ENCODE data around the gene RNF227. TPM values are rescaled to one million over a fixed set of nuclear protein-coding genes. Genes with fewer than 3 reads are reported as not detected.
A peak's percentile ranks its signal among the peaks of the same experiment; 100 is the strongest.

RNF227 gene
- total and polyA plus RNA-seq, 8 donors, result 1.0 to 9.3 (median 3.4) TPM; not detected in 1

DNA sequence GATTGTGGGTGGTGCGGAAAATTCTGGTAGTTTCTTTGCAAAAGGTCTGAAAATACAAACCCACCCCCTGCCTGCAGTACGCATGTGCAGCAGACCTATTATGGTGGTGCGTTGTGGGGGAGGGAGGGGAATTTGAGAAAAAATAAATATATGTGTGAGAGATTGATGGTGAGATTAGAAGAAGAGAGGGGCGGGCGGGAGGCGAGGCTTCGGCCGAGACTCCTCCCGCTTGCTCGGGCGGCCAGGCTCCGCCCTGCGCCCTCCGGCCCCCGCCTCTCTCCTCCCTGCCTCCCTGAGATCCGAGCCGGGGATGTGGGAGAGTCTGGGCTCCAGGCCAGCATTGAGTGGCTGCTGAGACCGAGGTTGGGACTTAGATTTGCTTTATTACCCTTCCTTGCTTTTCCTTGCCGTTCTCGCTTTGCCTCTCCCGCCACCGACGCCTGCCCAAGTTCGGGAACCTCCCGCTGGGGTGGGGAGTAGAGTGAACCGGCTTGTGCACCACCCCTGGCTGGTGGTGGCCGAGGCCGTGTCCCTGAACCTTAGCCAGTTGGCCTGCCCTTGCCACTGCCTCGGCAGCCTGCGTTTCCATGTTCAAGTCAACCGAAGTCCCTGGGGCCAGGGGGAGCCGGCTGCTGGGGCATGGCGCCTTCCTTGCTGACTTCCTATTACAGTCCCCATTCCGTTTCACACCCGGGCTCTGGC lies 28.5 kb downstream of the RNF227 start:
- peaks cover 25 to 68% (median 62%) of the 10 kb centered on the region in 4 donors for H3K4me1 ChIP-seq
- 0 to 1% (median 0%) methylated on average over 28 to 35 of the region's 35 CpGs for WGBS, 5 donors
- intact Hi-C loops (cut with DNase I; ENCODE audit: low total_unique reads), result no loop called here
- H3K36me3 ChIP-seq, result peaks cover 9 to 32% (median 27%) of the 10 kb centered on the region in 4 donors
- no peaks in the 10 kb centered on the region for H3K9me3 ChIP-seq
- H3K27ac ChIP-seq, result peak overlapping the region; percentile 95 to 98 (median 97)
- peak; percentile 95 to 98 for DNase-seq
- H3K4me3 ChIP-seq, result peak overlapping the region; percentile 78 to 93 (median 84)
- no peak for TF ChIP-seq POLR2A (IDR thresholded peaks at IDR 0.05)
- peak; percentile 23 to 85 (median 74) for TF ChIP-seq POLR2AphosphoS5 (IDR thresholded peaks at IDR 0.05)
- TF ChIP-seq, protein P1, sequence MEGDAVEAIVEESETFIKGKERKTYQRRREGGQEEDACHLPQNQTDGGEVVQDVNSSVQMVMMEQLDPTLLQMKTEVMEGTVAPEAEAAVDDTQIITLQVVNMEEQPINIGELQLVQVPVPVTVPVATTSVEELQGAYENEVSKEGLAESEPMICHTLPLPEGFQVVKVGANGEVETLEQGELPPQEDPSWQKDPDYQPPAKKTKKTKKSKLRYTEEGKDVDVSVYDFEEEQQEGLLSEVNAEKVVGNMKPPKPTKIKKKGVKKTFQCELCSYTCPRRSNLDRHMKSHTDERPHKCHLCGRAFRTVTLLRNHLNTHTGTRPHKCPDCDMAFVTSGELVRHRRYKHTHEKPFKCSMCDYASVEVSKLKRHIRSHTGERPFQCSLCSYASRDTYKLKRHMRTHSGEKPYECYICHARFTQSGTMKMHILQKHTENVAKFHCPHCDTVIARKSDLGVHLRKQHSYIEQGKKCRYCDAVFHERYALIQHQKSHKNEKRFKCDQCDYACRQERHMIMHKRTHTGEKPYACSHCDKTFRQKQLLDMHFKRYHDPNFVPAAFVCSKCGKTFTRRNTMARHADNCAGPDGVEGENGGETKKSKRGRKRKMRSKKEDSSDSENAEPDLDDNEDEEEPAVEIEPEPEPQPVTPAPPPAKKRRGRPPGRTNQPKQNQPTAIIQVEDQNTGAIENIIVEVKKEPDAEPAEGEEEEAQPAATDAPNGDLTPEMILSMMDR (IDR thresholded peaks at IDR 0.05), result peak in 2 of 7 experiments; percentile 2 to 13
- H3K27me3 ChIP-seq, result no peaks in the 10 kb centered on the region

GRCh38 chr17:7887038-7887481 lies 29.0 kb downstream of the RNF227 start:
- H3K27me3 ChIP-seq, result no peaks in the 10 kb centered on the region
- H3K36me3 ChIP-seq, result peaks cover 9 to 29% (median 24%) of the 10 kb centered on the region in 4 donors
- no peak for DNase-seq
- peak overlapping the region; percentile 95 to 98 (median 97) for H3K27ac ChIP-seq
- TF ChIP-seq EP300 (IDR thresholded peaks at IDR 0.05) (no peak), POLR2A (IDR thresholded peaks at IDR 0.05) (no peak)
- TF ChIP-seq, protein P1 (IDR thresholded peaks at IDR 0.05), result peak in 1 of 7 experiments; percentile 19
- WGBS, 5 donors, result 0 to 3% (median 2%) methylated on average over 8 of the region's 8 CpGs
- H3K4me3 ChIP-seq, result peak overlapping the region; percentile 78 to 93 (median 84)
- H3K4me1 ChIP-seq, result peaks cover 31 to 74% (median 65%) of the 10 kb centered on the region in 4 donors
- intact Hi-C loops (cut with DNase I; ENCODE audit: low total_unique reads), result no loop called here
- no peaks in the 10 kb centered on the region for H3K9me3 ChIP-seq

DNA sequence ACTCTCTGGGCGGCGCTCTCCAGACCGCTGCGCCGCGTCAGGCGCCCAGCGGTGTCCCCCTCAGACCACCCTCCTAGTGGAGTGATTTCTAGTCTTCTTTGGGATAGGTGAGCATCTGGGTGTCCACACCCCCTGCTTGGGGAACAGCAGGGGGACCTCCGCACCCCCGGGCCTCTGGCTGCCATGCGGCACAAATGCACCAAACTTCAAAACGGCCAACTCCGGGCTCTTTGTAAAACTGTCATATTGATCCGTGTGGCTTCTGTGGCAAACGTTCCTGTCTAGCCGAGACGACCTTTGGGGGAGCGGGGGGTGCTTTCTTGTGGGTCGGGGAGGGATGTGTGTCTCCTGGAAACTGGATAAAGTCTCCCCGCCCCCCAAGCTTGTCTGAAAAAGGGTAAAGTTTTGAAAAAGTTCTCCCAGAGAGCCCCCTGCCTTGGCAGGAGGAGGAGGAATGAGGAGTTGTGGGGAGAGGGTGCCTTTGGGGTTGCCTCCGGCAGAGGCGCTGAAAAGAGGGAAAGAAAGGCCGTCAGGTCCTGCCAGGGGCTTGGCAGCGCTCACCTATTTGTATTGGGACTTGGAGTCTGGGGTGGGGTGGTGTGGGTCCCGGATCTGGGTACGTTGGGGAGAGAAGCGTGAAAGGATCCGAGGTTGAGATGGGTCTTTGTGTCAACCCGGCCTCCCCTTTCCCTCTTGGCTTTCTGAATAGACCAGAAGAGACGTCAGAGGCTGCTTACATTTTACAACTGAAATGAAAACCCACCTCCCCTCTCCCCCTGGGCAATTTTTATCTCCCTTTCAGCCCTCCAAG lies 29.7 kb downstream of the RNF227 start:
- WGBS, 5 donors, result 0 to 2% (median 2%) methylated on average over 22 to 30 of the region's 30 CpGs
- peaks cover 32 to 80% (median 68%) of the 10 kb centered on the region in 4 donors for H3K4me1 ChIP-seq
- no peaks in the 10 kb centered on the region for H3K27me3 ChIP-seq
- H3K36me3 ChIP-seq, result peaks cover 8 to 25% (median 19%) of the 10 kb centered on the region in 4 donors
- peak overlapping the region; percentile 78 to 93 (median 84) for H3K4me3 ChIP-seq
- H3K27ac ChIP-seq, result peak overlapping the region; percentile 95 to 98 (median 97)
- intact Hi-C loops (cut with DNase I; ENCODE audit: low total_unique reads), result no loop called here
- TF ChIP-seq POLR2AphosphoS5 (IDR thresholded peaks at IDR 0.05), result no peak
- TF ChIP-seq POLR2A (IDR thresholded peaks at IDR 0.05), result no peak
- TF ChIP-seq EP300 (IDR thresholded peaks at IDR 0.05), result no peak
- TF ChIP-seq, protein P1 (IDR thresholded peaks at IDR 0.05), result no peak
- peak; percentile 54 to 77 for DNase-seq
- H3K9me3 ChIP-seq, result no peaks in the 10 kb centered on the region

Data from stomach (tissue), 9 donors.